Activated CD4-positive, alpha-beta memory T cell treated with anti-CD3 and anti-CD28 coated beads for 36 hours (primary cell): Measurements from ENCODE around the gene TOM1L2. TPM values are rescaled to one million over a fixed set of nuclear protein-coding genes. Genes with fewer than 3 reads are reported as not detected.

ENCODE experiments used
- CTCF ChIA-PET: fragments of 350-600 bp; sonication (Branson Sonifier 250); formaldehyde crosslinking; loops from one replicate; lab custom pipeline; 2021; ENCODE audit warnings: antibody characterized with exemption, inconsistent platforms; lab: Charles Lee
- POLR2A ChIA-PET: fragments of 350-600 bp; sonication (Branson Sonifier 250); formaldehyde crosslinking; loops from one replicate; lab custom pipeline; 2021; ENCODE audit warnings: antibody characterized with exemption; lab: Charles Lee
- DNase-seq: peaks from one replicate; pipeline ENCODE4 v3.0.0-alpha.2; 2020
- H3K27ac Mint-ChIP-seq: one replicate; pipeline ENCODE4 v1.8.0; 2021; ENCODE audit warnings: mixed read lengths
- H3K27me3 Mint-ChIP-seq: one replicate; pipeline ENCODE4 v1.8.0; 2021; ENCODE audit warnings: mixed read lengths
- H3K36me3 Mint-ChIP-seq: one replicate; pipeline ENCODE4 v1.8.0; 2021; ENCODE audit warnings: mixed read lengths
- H3K4me1 Mint-ChIP-seq: one replicate; pipeline ENCODE4 v1.8.0; 2021; ENCODE audit warnings: low read depth, mixed read lengths
- H3K4me3 Mint-ChIP-seq: one replicate; pipeline ENCODE4 v1.8.0; 2021; ENCODE audit warnings: mild to moderate bottlenecking, mixed read lengths
- H3K9me3 Mint-ChIP-seq: one replicate; pipeline ENCODE4 v1.8.0; 2021; ENCODE audit warnings: mixed read lengths
- intact Hi-C: fragments of 100-400 bp; cut with micrococcal nuclease; formaldehyde crosslinking; loops from one replicate; pipeline ENCODE4 v1.15.1; 2023
- total RNA-seq, 2 experiments: library from RNA; stranded (reverse); gene quantifications; one replicate each; pipeline ENCODE4 v1.2.3, GENCODE V29; 2021

Gene TOM1L2
- total RNA-seq, 2 experiments from 2014 or later, result 11.1 to 12.7 TPM

DNA sequence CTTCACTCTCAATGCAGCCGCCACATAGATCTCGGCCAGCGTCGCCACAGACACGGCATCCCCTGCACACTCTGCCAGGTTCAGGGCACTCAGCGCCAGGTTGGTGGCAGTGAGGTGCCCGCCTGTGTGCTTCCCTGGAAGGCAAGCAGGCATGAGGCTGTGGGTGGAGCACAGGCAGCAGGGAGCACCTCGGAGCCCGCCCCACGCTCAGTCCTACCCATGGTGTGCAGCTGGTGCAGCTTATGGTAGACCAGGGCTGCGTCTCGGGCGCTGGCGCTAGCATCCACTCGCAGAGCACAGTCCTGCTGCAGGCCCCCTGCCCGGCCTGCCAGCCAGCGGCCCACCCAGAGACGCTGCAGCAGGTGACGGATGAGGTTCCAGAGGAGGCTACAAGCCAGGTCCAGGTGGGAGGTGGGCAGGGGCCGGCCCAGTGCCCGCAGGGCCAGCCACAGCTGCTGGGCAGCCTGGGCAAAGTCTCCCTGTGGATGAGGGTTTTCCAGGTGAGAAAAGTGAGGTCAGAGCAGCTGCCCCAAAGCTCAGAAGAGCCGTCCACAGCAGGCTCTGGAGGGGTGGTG lies 155.9 kb downstream of the TOM1L2 start:
- intact Hi-C loops, result no loop called here
- no peaks in the 10 kb centered on the region for H3K9me3 Mint-ChIP-seq
- no peaks in the 10 kb centered on the region for H3K27me3 Mint-ChIP-seq
- H3K4me3 Mint-ChIP-seq, result no peak overlapping the region
- peaks cover 27% of the 10 kb centered on the region for H3K4me1 Mint-ChIP-seq
- ChIA-PET POLR2A (interaction anchor here (0.6 to 1.0 kb wide), 3 partner anchors 20 to 447 kb away, joined by 3 to 4 read pairs (median 4); partner anchors contain the start of gene SREBF1), CTCF (interaction anchor here (9.5 kb wide), 1 partner anchor 42 kb away, joined by 173 read pairs; no protein-coding TSS in a partner anchor)
- H3K27ac Mint-ChIP-seq, result no peak overlapping the region
- peaks cover 57% of the 10 kb centered on the region for H3K36me3 Mint-ChIP-seq
- DNase-seq, result no peak

DNA sequence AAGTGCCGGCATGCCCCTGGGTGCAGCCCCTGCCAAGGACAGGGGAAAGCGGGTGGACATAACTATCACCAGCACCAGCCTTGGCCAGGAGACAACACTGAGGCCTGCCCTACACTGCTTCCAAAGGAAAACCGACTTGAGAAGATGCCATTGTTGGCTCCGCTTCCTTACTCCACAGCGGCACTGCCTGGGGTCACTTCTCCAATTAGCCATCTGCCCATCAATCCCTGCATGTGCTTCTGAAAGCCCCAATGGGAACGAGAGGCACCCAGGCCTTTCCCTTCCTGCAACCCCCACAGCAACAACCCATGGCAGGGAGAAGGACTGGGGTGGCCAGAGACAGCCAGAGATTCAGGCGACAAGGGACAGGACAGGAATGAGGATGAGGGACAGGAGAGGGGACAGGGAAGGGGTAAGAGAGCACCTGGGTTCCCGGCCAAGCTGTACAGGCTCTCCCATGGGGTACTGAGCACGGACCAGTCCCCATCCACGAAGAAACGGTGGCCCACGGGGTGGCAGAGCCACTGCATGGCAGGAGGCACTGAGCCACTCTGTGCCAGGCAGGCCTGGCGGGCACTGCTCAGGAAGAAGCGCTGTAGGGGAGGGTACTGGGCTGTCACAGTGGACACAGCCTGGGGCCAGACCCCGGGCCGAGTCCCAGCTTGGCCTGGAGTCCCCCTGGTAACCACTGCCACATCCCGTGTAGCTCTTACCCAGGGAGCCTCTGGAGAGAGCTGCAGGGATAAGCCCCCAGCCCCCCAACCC lies 156.6 kb downstream of the TOM1L2 start:
- Mint-ChIP-seq H3K27me3 (no peaks in the 10 kb centered on the region), H3K9me3 (no peaks in the 10 kb centered on the region), H3K36me3 (peaks cover 56% of the 10 kb centered on the region), H3K4me3 (no peak overlapping the region), H3K27ac (no peak overlapping the region), H3K4me1 (peaks cover 19% of the 10 kb centered on the region)
- CTCF ChIA-PET, result interaction anchor here (0.7 to 9.5 kb wide), 2 partner anchors 21 to 43 kb away, joined by 3 to 173 read pairs; partner anchors contain the start of gene SREBF1
- no peak for DNase-seq
- POLR2A ChIA-PET, result interaction anchor here (1.0 to 1.9 kb wide), 2 partner anchors 21 kb away, joined by 4 to 9 read pairs; partner anchors contain the start of gene SREBF1
- intact Hi-C loops, result no loop called here

DNA sequence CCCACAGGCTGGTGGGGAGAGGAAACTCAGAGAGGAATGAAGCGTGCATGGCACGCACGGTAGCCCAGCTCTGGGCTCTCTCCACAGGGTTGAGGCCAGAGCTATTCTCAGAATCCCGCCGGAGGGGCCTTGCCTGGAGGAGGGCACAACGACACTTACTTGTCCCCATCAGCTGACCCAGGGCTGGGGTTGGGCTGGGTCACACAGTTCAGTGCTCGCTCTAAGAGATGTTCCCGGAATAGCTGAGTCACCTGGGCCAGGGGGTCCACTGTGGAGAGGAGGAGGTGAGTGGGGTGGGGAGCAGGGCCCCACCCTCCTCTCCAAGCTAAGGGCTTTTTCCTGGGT lies 157.2 kb downstream of the TOM1L2 start:
- H3K4me3 Mint-ChIP-seq, result no peak overlapping the region
- H3K9me3 Mint-ChIP-seq, result no peaks in the 10 kb centered on the region
- ChIA-PET POLR2A (interaction anchor here (1.3 to 1.9 kb wide), 2 partner anchors 9 to 21 kb away, joined by 5 to 9 read pairs; partner anchors contain the start of gene SREBF1), CTCF (interaction anchor here (0.7 to 9.5 kb wide), 2 partner anchors 22 to 44 kb away, joined by 3 to 173 read pairs; partner anchors contain the start of gene SREBF1)
- DNase-seq, result no peak
- no peak overlapping the region for H3K27ac Mint-ChIP-seq
- intact Hi-C loops, result no loop called here
- peaks cover 57% of the 10 kb centered on the region for H3K36me3 Mint-ChIP-seq
- H3K27me3 Mint-ChIP-seq, result no peaks in the 10 kb centered on the region
- H3K4me1 Mint-ChIP-seq, result peaks cover 14% of the 10 kb centered on the region

DNA sequence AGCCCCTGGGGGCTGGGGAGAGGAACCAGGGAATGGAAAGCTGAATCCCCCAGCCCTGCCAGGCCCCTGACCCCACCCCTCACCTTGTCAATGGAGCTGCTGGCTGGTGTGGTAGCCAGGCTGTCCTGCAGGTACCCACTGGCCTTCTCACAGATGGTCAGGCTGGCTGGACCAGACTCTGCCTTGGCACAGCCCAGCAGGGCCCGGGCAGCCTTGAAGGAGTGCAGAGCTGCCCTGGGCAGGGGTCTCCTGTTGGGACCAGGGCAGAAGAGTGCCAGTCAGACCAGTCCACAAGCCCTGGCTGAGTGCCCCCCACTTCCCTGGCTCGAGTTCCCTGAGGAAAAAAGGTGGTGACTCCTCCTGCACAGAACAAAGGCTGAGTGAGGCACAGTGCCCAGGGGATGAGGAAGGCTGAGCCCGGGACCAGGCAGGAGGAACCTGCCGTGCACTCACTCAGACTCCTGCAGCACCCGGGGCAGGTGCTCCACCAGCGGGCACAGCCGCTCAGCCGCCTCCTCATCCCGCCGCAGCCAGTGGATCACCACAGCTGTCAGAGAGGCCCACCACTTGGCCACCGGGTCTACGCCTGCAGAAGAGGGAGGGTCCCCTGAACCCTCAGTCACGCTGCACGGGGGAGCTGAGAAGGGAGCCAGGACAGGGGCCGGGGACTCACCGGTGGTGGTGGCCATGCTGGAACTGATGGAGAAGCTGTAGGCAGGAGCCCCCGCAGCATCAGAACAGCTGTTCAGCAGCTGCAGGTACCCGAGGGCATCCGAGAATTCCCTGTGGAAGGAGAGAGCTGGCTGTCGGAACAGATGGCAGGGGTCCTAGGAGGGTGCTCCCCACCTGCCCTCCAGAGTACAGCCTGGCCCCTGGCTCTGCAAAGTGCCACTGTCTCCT lies 157.8 kb downstream of the TOM1L2 start:
- Mint-ChIP-seq H3K4me1 (peaks cover 7% of the 10 kb centered on the region), H3K9me3 (no peaks in the 10 kb centered on the region), H3K36me3 (peaks cover 52% of the 10 kb centered on the region), H3K4me3 (no peak overlapping the region), H3K27me3 (no peaks in the 10 kb centered on the region), H3K27ac (peak overlapping the region; percentile 10)
- ChIA-PET CTCF (interaction anchor here (0.7 to 9.5 kb wide), 6 partner anchors 13 to 44 kb away, joined by 3 to 173 read pairs (median 8); partner anchors contain the start of gene SREBF1), POLR2A (interaction anchor here (1.3 to 3.0 kb wide), 3 partner anchors 10 to 22 kb away, joined by 5 to 10 read pairs (median 9); partner anchors contain the start of gene SREBF1)
- DNase-seq, result no peak
- intact Hi-C loops, result no loop called here

DNA sequence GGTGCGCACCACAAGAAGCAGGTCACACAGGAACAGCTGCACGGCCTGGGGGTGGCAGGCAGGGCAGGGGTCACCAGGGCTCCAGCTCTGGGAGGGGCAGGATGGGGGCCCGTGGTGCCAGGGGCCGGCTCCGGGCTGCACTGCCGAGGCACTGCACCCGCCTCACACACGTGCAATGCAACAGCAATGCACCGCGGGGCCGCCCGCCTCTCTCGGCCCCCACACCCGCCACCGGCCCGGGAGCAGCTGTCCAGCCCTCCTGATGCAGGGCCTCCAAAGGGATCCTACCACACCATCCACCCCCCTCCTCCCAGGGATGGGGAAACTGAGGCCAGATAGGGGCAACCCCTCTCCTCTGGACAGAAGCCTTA lies 158.5 kb downstream of the TOM1L2 start:
- H3K4me3 Mint-ChIP-seq, result no peak overlapping the region
- no peaks in the 10 kb centered on the region for H3K9me3 Mint-ChIP-seq
- H3K4me1 Mint-ChIP-seq, result peaks cover 6% of the 10 kb centered on the region
- CTCF ChIA-PET, result interaction anchor here (0.7 to 9.5 kb wide), 10 partner anchors 9 to 220 kb away, joined by 3 to 173 read pairs (median 8); partner anchors contain the start of gene SREBF1
- POLR2A ChIA-PET, result interaction anchor here (1.3 to 3.0 kb wide), 2 partner anchors 11 to 22 kb away, joined by 5 to 10 read pairs; partner anchors contain the start of gene SREBF1
- no peak overlapping the region for H3K27ac Mint-ChIP-seq
- no peaks in the 10 kb centered on the region for H3K27me3 Mint-ChIP-seq
- intact Hi-C loops, result no loop called here
- DNase-seq, result no peak
- peaks cover 45% of the 10 kb centered on the region for H3K36me3 Mint-ChIP-seq

DNA sequence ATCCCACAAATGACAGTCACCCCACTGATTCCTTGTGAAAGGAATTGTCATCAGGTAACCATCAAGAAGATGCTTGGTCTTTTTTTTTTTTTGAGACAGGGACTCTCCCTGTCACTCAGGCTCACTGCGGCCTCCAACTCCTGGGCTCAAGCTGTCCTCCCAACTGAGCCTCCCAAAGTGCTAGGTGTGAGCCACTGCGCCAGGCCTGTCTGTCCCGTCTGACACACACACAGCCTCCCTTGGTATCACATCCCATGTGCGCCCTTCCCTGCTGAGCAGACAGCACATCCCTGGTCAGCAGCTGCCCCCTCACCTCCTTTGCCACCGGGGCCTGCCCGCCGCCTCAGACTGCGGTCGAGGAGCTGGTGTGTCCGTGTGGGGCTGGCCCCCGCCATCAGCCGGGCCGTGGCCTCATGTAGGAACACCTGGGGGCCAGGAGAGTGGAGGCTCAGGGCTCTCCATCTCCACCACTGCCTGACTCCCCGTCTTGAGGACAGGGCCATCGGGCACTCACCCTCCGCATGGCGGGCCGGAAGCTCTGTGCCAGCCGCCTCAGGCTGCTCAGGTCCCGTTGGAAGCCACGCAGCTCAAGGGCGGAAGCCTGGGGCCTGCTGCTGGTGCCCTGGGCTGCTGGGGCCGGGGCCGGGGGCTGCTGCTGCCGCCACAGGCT lies 159.0 kb downstream of the TOM1L2 start:
- intact Hi-C loops, result no loop called here
- H3K4me3 Mint-ChIP-seq, result no peak overlapping the region
- CTCF ChIA-PET, result interaction anchor here (0.7 to 9.5 kb wide), 16 partner anchors 8 to 220 kb away, joined by 3 to 173 read pairs (median 6); partner anchors contain the start of gene SREBF1
- DNase-seq, result no peak
- H3K4me1 Mint-ChIP-seq, result peaks cover 4% of the 10 kb centered on the region
- POLR2A ChIA-PET, result interaction anchor here (1.1 to 3.0 kb wide), 2 partner anchors 23 to 28 kb away, joined by 3 to 10 read pairs; partner anchors contain the start of gene SREBF1
- H3K27ac Mint-ChIP-seq, result peak overlapping the region; percentile 38
- H3K36me3 Mint-ChIP-seq, result peaks cover 41% of the 10 kb centered on the region
- no peaks in the 10 kb centered on the region for H3K27me3 Mint-ChIP-seq
- H3K9me3 Mint-ChIP-seq, result no peaks in the 10 kb centered on the region

DNA sequence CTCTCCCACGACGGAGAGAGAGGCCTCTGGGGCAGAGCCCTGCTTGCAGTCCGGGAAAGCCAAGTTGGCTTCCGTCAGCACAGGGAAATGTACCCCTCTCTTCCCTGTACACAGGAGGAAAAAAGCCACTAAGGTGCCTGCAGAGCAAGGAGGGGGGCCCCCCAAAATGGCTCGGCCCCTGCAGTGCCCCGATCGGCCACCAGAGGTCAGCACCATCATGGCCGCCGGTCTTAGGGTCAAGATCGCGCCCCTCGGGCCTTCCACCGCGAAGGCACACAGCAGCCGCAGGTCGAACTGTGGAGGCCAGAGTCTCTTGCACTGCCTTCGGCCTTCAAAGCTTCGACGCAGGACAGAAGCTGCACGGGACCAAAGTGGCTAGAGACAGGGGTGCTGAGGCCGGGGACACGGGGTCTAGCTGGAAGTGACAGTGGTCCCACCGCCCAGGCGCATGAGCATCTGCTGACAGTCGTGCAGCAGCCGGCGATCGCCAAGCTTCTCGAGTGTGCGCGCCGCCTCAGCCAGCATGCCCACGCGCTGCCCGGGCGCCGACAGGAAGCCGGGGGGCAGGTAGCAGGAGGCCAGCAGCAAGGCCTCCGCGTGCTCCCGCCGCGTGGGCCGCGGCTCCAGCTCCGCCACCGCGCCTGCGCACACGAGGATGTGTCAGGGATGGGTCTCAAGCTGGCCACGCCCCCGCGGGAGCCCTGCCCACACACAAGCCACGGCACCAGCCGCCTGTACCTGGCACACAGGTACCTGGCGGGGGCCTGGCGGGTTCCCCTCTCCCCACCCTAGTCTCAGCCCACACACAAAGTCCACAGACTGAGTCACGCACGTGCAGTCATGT lies 159.8 kb downstream of the TOM1L2 start:
- ChIA-PET CTCF (interaction anchor here (0.7 to 9.5 kb wide), 19 partner anchors 8 to 221 kb away, joined by 3 to 173 read pairs (median 5); partner anchors contain the start of gene SREBF1), POLR2A (interaction anchor here (1.1 to 3.0 kb wide), 2 partner anchors 23 to 29 kb away, joined by 3 to 10 read pairs; partner anchors contain the start of gene SREBF1)
- Mint-ChIP-seq H3K4me3 (no peak overlapping the region), H3K36me3 (peaks cover 36% of the 10 kb centered on the region), H3K4me1 (peaks cover 4% of the 10 kb centered on the region), H3K27ac (peak overlapping the region; percentile 38), H3K27me3 (no peaks in the 10 kb centered on the region), H3K9me3 (no peaks in the 10 kb centered on the region)
- DNase-seq, result peak; percentile 73
- intact Hi-C loops, result loop anchor here (1.0 kb wide), 2 partner anchors 48 to 107 kb away; no protein-coding TSS in a partner anchor

DNA sequence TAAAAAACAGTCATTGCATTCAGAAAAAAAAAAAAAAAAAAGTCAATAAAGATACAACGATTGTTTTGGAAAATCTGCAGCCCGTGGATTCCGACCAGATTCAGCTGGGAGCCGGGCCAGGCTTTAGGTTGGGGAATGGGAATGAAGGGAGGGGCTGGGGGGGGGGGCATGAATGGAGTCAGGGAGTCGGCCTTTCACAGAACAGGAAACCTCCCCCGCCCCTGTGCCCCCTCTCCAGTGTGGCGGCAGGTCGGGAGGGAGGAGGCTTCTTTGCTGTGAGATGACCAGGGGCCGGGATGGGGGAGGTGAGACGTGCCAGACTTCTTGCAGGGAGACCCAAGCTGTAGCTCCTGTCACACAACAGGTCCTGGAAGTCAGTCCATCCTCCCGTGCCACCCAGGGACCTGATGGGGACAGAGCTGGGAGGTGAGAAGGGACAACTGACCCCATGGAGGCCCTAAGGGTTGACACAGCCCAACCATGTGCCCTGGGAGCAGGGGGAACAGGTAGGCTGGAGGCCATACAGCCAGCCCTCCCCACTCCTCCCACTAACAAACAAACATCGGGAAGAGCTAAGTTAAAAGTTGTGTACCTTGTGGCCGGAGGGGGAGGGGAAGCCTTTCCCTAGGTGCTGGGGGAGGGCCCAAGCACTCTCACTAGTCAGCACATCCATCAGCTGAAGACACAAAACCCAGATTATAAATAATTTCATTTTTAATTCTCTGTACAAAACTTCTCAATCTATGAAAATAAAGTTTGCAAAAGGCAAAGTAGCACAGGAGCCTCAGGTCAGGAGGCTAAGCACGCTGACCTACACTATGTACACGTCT lies 160.6 kb downstream of the TOM1L2 start:
- H3K27ac Mint-ChIP-seq, result no peak overlapping the region
- H3K4me1 Mint-ChIP-seq, result peaks cover 4% of the 10 kb centered on the region
- H3K4me3 Mint-ChIP-seq, result no peak overlapping the region
- POLR2A ChIA-PET, result interaction anchor here (0.6 to 3.0 kb wide), 2 partner anchors 19 to 24 kb away, joined by 3 to 10 read pairs; partner anchors contain the start of gene SREBF1
- no peaks in the 10 kb centered on the region for H3K9me3 Mint-ChIP-seq
- intact Hi-C loops, result loop anchor here (1.0 kb wide), 2 partner anchors 49 to 108 kb away; no protein-coding TSS in a partner anchor
- CTCF ChIA-PET, result interaction anchor here (0.8 to 9.5 kb wide), 15 partner anchors 9 to 222 kb away, joined by 3 to 173 read pairs (median 4); no protein-coding TSS in a partner anchor
- peaks cover 28% of the 10 kb centered on the region for H3K36me3 Mint-ChIP-seq
- DNase-seq, result no peak
- H3K27me3 Mint-ChIP-seq, result no peaks in the 10 kb centered on the region

DNA sequence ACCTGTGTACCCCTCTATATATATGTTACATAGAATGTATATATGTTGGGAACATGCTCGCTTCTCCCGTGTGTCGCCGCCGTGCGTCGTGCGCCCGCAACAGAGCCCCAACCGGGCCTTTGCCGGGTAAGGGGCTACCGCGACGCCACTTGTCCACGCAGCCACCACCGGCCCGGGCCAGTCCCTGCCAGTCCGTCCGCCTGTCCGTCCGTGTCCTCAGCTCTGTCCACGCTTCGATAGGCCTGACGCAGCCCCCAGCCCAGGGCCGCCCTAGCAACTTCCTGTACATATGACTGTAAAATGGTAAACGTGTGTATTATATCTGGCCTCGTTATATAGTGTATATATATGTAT lies 161.3 kb downstream of the TOM1L2 start:
- Mint-ChIP-seq H3K36me3 (peaks cover 24% of the 10 kb centered on the region), H3K9me3 (no peaks in the 10 kb centered on the region), H3K27me3 (no peaks in the 10 kb centered on the region), H3K4me1 (peaks cover 4% of the 10 kb centered on the region), H3K4me3 (no peak overlapping the region), H3K27ac (no peak overlapping the region)
- ChIA-PET CTCF (interaction anchor here (1.2 to 9.5 kb wide), 4 partner anchors 25 to 223 kb away, joined by 3 to 173 read pairs (median 12); no protein-coding TSS in a partner anchor), POLR2A (interaction anchor here (3.0 kb wide), 1 partner anchor 25 kb away, joined by 10 read pairs; the partner anchor contains the start of gene SREBF1)
- intact Hi-C loops, result no loop called here
- DNase-seq, result no peak
